MCF 10A (cell line): ENCODE measurements around the gene SH3YL1. TPM values are rescaled to one million over a fixed set of nuclear protein-coding genes. Genes with fewer than 3 reads are reported as not detected.

ENCODE experiments used
- BruUV-seq: library from RNA; stranded (reverse); fragments of 400-500 nt; replicated peaks from 2 replicates; lab custom pipeline; 2021; lab: Mats Ljungman, UMichigan
- CTCF ChIA-PET: fragments of 300-600 bp; sonication (Branson Sonifier 250); formaldehyde crosslinking; extraction: SDS; loops from one replicate; lab custom pipeline; 2021; ENCODE audit warnings: antibody characterized with exemption, inconsistent platforms; lab: Yijun Ruan, JAX
- POLR2A ChIA-PET: fragments of 300-600, 350-650 bp; sonication (Branson Sonifier 250); formaldehyde crosslinking; extraction: SDS; loops from one replicate; lab custom pipeline; 2020; ENCODE audit warnings: antibody characterized with exemption, inconsistent platforms; lab: Yijun Ruan, JAX
- DNase-seq: peaks from one replicate; pipeline ENCODE4 v3.0.0-alpha.2; 2018; ENCODE audit not compliant: unreplicated experiment
- H3K27ac Mint-ChIP-seq: one replicate; pipeline ENCODE4 v1.8.0; 2022; ENCODE audit warnings: mild to moderate bottlenecking, low read depth, mixed read lengths; ENCODE audit not compliant: unreplicated experiment
- H3K27me3 Mint-ChIP-seq: one replicate; pipeline ENCODE4 v1.8.0; 2022; ENCODE audit warnings: mixed read lengths; ENCODE audit not compliant: insufficient read depth, unreplicated experiment
- H3K36me3 Mint-ChIP-seq: one replicate; pipeline ENCODE4 v1.8.0; 2022; ENCODE audit warnings: mild to moderate bottlenecking, moderate library complexity, mixed read lengths; ENCODE audit not compliant: insufficient read depth, unreplicated experiment
- H3K4me1 Mint-ChIP-seq: one replicate; pipeline ENCODE4 v1.8.0; 2022; ENCODE audit warnings: mixed read lengths; ENCODE audit not compliant: insufficient read depth, unreplicated experiment
- H3K4me3 Mint-ChIP-seq: one replicate; pipeline ENCODE4 v1.8.0; 2022; ENCODE audit warnings: mild to moderate bottlenecking, moderate library complexity, mixed read lengths; ENCODE audit not compliant: unreplicated experiment
- H3K9me3 Mint-ChIP-seq: one replicate; pipeline ENCODE4 v1.8.0; 2022; ENCODE audit warnings: mixed read lengths; ENCODE audit not compliant: unreplicated experiment
- CTCF ChIP-seq: fragments of 200-600 bp; IDR thresholded peaks from one replicate; pipeline ENCODE4 v1.8.0; 2022; ENCODE audit warnings: antibody characterized with exemption, mild to moderate bottlenecking; ENCODE audit not compliant: unreplicated experiment
- intact Hi-C: fragments of 100-400 bp; cut with micrococcal nuclease; formaldehyde crosslinking; loops from 2 replicates; pipeline ENCODE4 v1.14.1; 2022
- total RNA-seq: library from RNA; stranded (reverse); gene quantifications from 2 replicates; pipeline ENCODE4 v1.2.3, GENCODE V29; 2022

SH3YL1 gene
- total RNA-seq, 1 experiment from 2014 or later, result 47.4 TPM

- intact Hi-C loops, result no loop called here
- Mint-ChIP-seq H3K4me3 (no peak overlapping the region), H3K36me3 (peaks cover 78% of the 10 kb centered on the region), H3K4me1 (peaks cover 16% of the 10 kb centered on the region), H3K27ac (no peak overlapping the region), H3K27me3 (no peaks in the 10 kb centered on the region), H3K9me3 (no peaks in the 10 kb centered on the region)
- BruUV-seq, result no TSS peak
- POLR2A ChIA-PET, result interaction anchor here (0.6 to 1.3 kb wide), 3 partner anchors 10 to 237 kb away, joined by 3 to 4 read pairs (median 3); no protein-coding TSS in a partner anchor
- TF ChIP-seq CTCF, result no peak
- CTCF ChIA-PET, result interaction anchor here (0.6 to 1.0 kb wide), 4 partner anchors 19 to 359 kb away, joined by 3 to 5 read pairs (median 3); no protein-coding TSS in a partner anchor
- no peak for DNase-seq
Observed at GRCh38 chr2:274503-274902, 10.7 kb upstream of the SH3YL1 start.

GRCh38 chr2:273333-273732 lies 9.5 kb upstream of the SH3YL1 start:
- TF ChIP-seq CTCF, result no peak
- peaks cover 24% of the 10 kb centered on the region for H3K4me1 Mint-ChIP-seq
- no peak overlapping the region for H3K4me3 Mint-ChIP-seq
- intact Hi-C loops, result no loop called here
- ChIA-PET POLR2A (interaction anchor here (0.5 to 1.3 kb wide), 5 partner anchors 8 to 385 kb away, joined by 3 to 4 read pairs (median 3); partner anchors contain the start of gene SH3YL1), CTCF (interaction anchor here (0.6 to 1.2 kb wide), 3 partner anchors 18 to 252 kb away, joined by 3 to 4 read pairs (median 3); no protein-coding TSS in a partner anchor)
- H3K27ac Mint-ChIP-seq, result no peak overlapping the region
- DNase-seq, result no peak
- H3K36me3 Mint-ChIP-seq, result peaks cover 71% of the 10 kb centered on the region
- H3K27me3 Mint-ChIP-seq, result no peaks in the 10 kb centered on the region
- no peaks in the 10 kb centered on the region for H3K9me3 Mint-ChIP-seq
- no TSS peak for BruUV-seq

GRCh38 chr2:271917-272316 lies 8.1 kb upstream of the SH3YL1 start:
- peaks cover 37% of the 10 kb centered on the region for H3K4me1 Mint-ChIP-seq
- BruUV-seq, result no TSS peak
- H3K27ac Mint-ChIP-seq, result no peak overlapping the region
- no peak for DNase-seq
- no peaks in the 10 kb centered on the region for H3K9me3 Mint-ChIP-seq
- H3K27me3 Mint-ChIP-seq, result no peaks in the 10 kb centered on the region
- ChIA-PET CTCF (interaction anchor here (0.6 to 0.8 kb wide), 2 partner anchors 14 to 19 kb away, joined by 3 to 4 read pairs; no protein-coding TSS in a partner anchor), POLR2A (interaction anchor here (1.2 to 1.3 kb wide), 2 partner anchors 8 to 11 kb away, joined by 3 read pairs; partner anchors contain the start of gene SH3YL1)
- peaks cover 67% of the 10 kb centered on the region for H3K36me3 Mint-ChIP-seq
- intact Hi-C loops, result no loop called here
- H3K4me3 Mint-ChIP-seq, result no peak overlapping the region
- no peak for TF ChIP-seq CTCF

- intact Hi-C loops, result no loop called here
- Mint-ChIP-seq H3K36me3 (peaks cover 56% of the 10 kb centered on the region), H3K27ac (no peak overlapping the region), H3K27me3 (no peaks in the 10 kb centered on the region), H3K9me3 (no peaks in the 10 kb centered on the region), H3K4me3 (no peak overlapping the region), H3K4me1 (peaks cover 41% of the 10 kb centered on the region)
- DNase-seq, result no peak
- no peak for TF ChIP-seq CTCF
- no TSS peak for BruUV-seq
- CTCF ChIA-PET, result interaction anchor here (0.7 kb wide), 1 partner anchor 374 kb away, joined by 4 read pairs; no protein-coding TSS in a partner anchor
- POLR2A ChIA-PET, result no interaction called here
Observed at GRCh38 chr2:270861-271260, 7.0 kb upstream of the SH3YL1 start.
